ENCODE data around the gene ANO1.

The ANO1 gene

DNA sequence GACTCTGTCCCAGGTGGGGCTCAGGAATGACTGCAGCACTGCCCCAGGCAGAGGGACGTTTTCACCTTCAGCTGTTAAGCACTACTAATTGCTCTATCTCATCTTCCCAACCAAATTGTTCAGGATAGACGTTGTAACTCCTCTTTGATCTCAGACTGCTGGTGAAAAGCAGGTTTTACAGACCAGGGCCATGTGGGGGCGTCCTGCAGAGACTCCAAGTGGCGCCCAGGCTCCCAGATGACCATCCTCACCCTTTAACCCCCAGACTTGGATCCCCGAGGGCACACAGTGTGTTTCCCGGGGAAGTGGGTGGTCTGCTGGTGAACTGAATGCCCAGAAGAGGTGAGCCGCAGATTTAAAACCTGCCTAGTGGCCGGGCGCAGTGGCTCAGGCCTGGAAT is 148.8 kb downstream of the ANO1 start:
- Histone ChIP-seq H3K79me2 (ENCODE audit: insufficient read depth, low read length) (no peaks in the 10 kb centered on the region), H3K9me3 (ENCODE audit: insufficient read depth, low read length) (no peaks in the 10 kb centered on the region), H3K4me3 (ENCODE audit: insufficient read depth, low read length, poor library complexity, severe bottlenecking) (no peak overlapping the region), H3K27ac (ENCODE audit: low read depth, low read length) (no peak overlapping the region), H3K27me3 (ENCODE audit: low read length) (no peaks in the 10 kb centered on the region), H3K36me3 (ENCODE audit: low read length) (no peaks in the 10 kb centered on the region), H3K9me2 (replicated peaks; ENCODE audit: insufficient read depth, low read length) (no peaks in the 10 kb centered on the region), H3K9ac (ENCODE audit: low read length) (no peak overlapping the region), H3K4me2 (ENCODE audit: low read depth, low read length, poor library complexity, severe bottlenecking) (no peak overlapping the region), H3F3A (ENCODE audit: insufficient read depth) (no peaks in the 10 kb centered on the region), H2AFZ (ENCODE audit: low read depth, low read length, severe bottlenecking) (no peak overlapping the region), H4K20me1 (ENCODE audit: low read depth, low read length) (no peaks in the 10 kb centered on the region)
- TF ChIP-seq EZH2phosphoT487 (conservative IDR thresholded peaks at IDR 0.05; ENCODE audit: low read length) = no peak
- TF ChIP-seq, protein P1, sequence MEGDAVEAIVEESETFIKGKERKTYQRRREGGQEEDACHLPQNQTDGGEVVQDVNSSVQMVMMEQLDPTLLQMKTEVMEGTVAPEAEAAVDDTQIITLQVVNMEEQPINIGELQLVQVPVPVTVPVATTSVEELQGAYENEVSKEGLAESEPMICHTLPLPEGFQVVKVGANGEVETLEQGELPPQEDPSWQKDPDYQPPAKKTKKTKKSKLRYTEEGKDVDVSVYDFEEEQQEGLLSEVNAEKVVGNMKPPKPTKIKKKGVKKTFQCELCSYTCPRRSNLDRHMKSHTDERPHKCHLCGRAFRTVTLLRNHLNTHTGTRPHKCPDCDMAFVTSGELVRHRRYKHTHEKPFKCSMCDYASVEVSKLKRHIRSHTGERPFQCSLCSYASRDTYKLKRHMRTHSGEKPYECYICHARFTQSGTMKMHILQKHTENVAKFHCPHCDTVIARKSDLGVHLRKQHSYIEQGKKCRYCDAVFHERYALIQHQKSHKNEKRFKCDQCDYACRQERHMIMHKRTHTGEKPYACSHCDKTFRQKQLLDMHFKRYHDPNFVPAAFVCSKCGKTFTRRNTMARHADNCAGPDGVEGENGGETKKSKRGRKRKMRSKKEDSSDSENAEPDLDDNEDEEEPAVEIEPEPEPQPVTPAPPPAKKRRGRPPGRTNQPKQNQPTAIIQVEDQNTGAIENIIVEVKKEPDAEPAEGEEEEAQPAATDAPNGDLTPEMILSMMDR (IDR thresholded peaks at IDR 0.05; ENCODE audit: insufficient read depth, low read length, poor library complexity, severe bottlenecking) = peak; percentile 24

DNA sequence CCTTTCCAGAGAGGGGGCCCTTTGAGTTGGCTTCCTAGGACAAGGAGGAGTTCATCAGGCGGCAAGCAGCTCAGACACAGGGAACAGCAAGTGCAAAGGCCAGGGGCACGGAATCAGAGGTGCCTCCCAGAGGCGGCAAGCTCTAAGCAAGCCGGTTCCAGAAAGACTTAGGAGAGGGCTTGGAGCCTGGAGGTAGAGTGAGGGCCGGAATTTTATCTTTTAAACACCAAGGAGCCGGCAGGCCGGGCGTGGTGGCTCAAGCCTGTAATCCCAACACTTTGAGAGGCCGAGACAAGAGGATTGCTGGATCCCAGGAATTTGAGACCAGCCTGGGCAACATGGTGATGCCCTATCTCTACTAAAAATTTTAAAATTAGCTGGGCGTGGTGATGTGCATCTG is 151.6 kb downstream of the ANO1 start:
- Histone ChIP-seq H3K4me2 (ENCODE audit: low read depth, low read length, poor library complexity, severe bottlenecking) (no peak overlapping the region), H3K36me3 (ENCODE audit: low read length) (no peaks in the 10 kb centered on the region), H3F3A (ENCODE audit: insufficient read depth) (no peaks in the 10 kb centered on the region), H3K27me3 (ENCODE audit: low read length) (no peaks in the 10 kb centered on the region), H3K9ac (ENCODE audit: low read length) (no peak overlapping the region), H3K79me2 (ENCODE audit: insufficient read depth, low read length) (no peaks in the 10 kb centered on the region), H3K4me3 (ENCODE audit: insufficient read depth, low read length, poor library complexity, severe bottlenecking) (no peak overlapping the region), H3K9me2 (replicated peaks; ENCODE audit: insufficient read depth, low read length) (no peaks in the 10 kb centered on the region), H2AFZ (ENCODE audit: low read depth, low read length, severe bottlenecking) (no peak overlapping the region), H4K20me1 (ENCODE audit: low read depth, low read length) (no peaks in the 10 kb centered on the region), H3K27ac (ENCODE audit: low read depth, low read length) (no peak overlapping the region), H3K9me3 (ENCODE audit: insufficient read depth, low read length) (no peaks in the 10 kb centered on the region)
- TF ChIP-seq, protein P1 (IDR thresholded peaks at IDR 0.05; ENCODE audit: insufficient read depth, low read length, poor library complexity, severe bottlenecking) = no peak
- no peak for TF ChIP-seq EZH2phosphoT487 (conservative IDR thresholded peaks at IDR 0.05; ENCODE audit: low read length)

DNA sequence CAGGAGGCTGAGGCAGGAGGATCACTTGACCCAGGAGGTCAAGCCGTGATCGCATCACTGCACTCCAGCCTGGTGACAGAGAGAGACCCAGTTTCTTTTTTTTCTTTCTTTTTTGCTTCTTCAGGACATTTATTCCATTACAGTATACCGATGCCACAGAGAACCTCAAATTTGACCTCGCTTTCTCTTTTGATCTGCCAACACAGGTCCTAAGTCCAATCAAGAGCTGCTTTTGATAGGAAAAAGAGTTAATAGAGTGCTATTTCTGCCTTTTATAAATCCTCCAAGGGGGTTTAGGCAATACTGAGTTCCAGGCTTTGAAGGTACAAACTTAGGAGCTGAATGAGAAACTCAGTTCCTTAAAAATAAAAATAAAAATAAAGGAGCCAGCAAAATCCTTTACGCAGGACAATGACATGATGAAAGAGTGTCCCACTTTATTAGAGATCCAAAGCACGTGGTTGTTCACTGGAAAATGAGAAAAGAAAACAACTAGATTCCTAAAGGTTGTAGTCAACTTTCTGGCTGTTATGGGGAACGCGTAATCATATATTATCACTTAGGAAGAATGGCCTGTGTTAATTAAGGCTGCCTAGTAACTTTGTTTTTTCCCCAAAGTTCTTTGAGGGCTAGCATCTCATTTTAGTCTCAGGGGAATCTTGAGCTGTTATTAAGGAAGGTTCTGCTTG is 152.2 kb downstream of the ANO1 start:
- H3K9ac ChIP-seq (ENCODE audit: low read length) = no peak overlapping the region
- TF ChIP-seq EZH2phosphoT487 (conservative IDR thresholded peaks at IDR 0.05; ENCODE audit: low read length) = no peak
- TF ChIP-seq, protein P1 (IDR thresholded peaks at IDR 0.05; ENCODE audit: insufficient read depth, low read length, poor library complexity, severe bottlenecking) = no peak

More for the DNA sequence above, 152.2 kb downstream of the ANO1 start:
- H2AFZ ChIP-seq (ENCODE audit: low read depth, low read length, severe bottlenecking) = no peak overlapping the region
- H3F3A ChIP-seq (ENCODE audit: insufficient read depth) = no peaks in the 10 kb centered on the region
- no peak overlapping the region for H3K27ac ChIP-seq (ENCODE audit: low read depth, low read length)
- H4K20me1 ChIP-seq (ENCODE audit: low read depth, low read length) = no peaks in the 10 kb centered on the region
- H3K9me3 ChIP-seq (ENCODE audit: insufficient read depth, low read length) = no peaks in the 10 kb centered on the region
- no peaks in the 10 kb centered on the region for H3K9me2 ChIP-seq (replicated peaks; ENCODE audit: insufficient read depth, low read length)
- H3K36me3 ChIP-seq (ENCODE audit: low read length) = no peaks in the 10 kb centered on the region
- H3K27me3 ChIP-seq (ENCODE audit: low read length) = no peaks in the 10 kb centered on the region
- H3K4me3 ChIP-seq (ENCODE audit: insufficient read depth, low read length, poor library complexity, severe bottlenecking) = no peak overlapping the region
- no peaks in the 10 kb centered on the region for H3K79me2 ChIP-seq (ENCODE audit: insufficient read depth, low read length)
- no peak overlapping the region for H3K4me2 ChIP-seq (ENCODE audit: low read depth, low read length, poor library complexity, severe bottlenecking)

Data from SU-DHL-6 (cell line).